ENCODE measurements around the gene CACFD1. TPM values are rescaled to one million over a fixed set of nuclear protein-coding genes. Genes with fewer than 3 reads are reported as not detected.

Gene CACFD1
- total RNA-seq, 1 donor from 2014 or later, result 15.0 TPM

- ChIA-PET POLR2A (no interaction called here), CTCF (no interaction called here)
- H3K36me3 Mint-ChIP-seq (ENCODE audit: low read depth), result no peaks in the 10 kb centered on the region
- H3K27ac Mint-ChIP-seq, result no peak overlapping the region
- peaks cover 7% of the 10 kb centered on the region for H3K27me3 Mint-ChIP-seq
- TF ChIP-seq CTCF (IDR thresholded peaks at IDR 0.05), result no peak
- intact Hi-C loops (cut with micrococcal nuclease), result no loop called here
- no peak for ATAC-seq (ENCODE audit: low read depth)
- H3K4me1 Mint-ChIP-seq, result no peaks in the 10 kb centered on the region
- DNase-seq, result no peak
- no peak overlapping the region for H3K4me3 Mint-ChIP-seq
- H3K9me3 Mint-ChIP-seq, result no peaks in the 10 kb centered on the region
Measured at GRCh38 chr9:133518200-133518599, 58.4 kb downstream of the CACFD1 start.

GRCh38 chr9:133518706-133519449, 59.1 kb downstream of the CACFD1 start:
- DNase-seq (no peak), ATAC-seq (ENCODE audit: low read depth) (no peak)
- Mint-ChIP-seq H3K36me3 (ENCODE audit: low read depth) (no peaks in the 10 kb centered on the region), H3K4me1 (no peaks in the 10 kb centered on the region), H3K4me3 (no peak overlapping the region), H3K27me3 (peaks cover 9% of the 10 kb centered on the region), H3K9me3 (no peaks in the 10 kb centered on the region), H3K27ac (no peak overlapping the region)
- TF ChIP-seq CTCF (IDR thresholded peaks at IDR 0.05), result no peak
- ChIA-PET CTCF (no interaction called here), POLR2A (no interaction called here)
- intact Hi-C loops (cut with micrococcal nuclease), result no loop called here

- Mint-ChIP-seq H3K9me3 (no peaks in the 10 kb centered on the region), H3K27me3 (peaks cover 9% of the 10 kb centered on the region), H3K27ac (no peak overlapping the region), H3K36me3 (ENCODE audit: low read depth) (no peaks in the 10 kb centered on the region), H3K4me1 (no peaks in the 10 kb centered on the region), H3K4me3 (no peak overlapping the region)
- ATAC-seq (ENCODE audit: low read depth) (no peak), DNase-seq (no peak)
- ChIA-PET POLR2A (no interaction called here), CTCF (no interaction called here)
- TF ChIP-seq CTCF (IDR thresholded peaks at IDR 0.05), result no peak
- intact Hi-C loops (cut with micrococcal nuclease), result no loop called here
Measured at GRCh38 chr9:133519693-133520092, 59.9 kb downstream of the CACFD1 start.

GRCh38 chr9:133520121-133520835, 60.5 kb downstream of the CACFD1 start:
- no peaks in the 10 kb centered on the region for H3K36me3 Mint-ChIP-seq (ENCODE audit: low read depth)

More at GRCh38 chr9:133520121-133520835, 60.5 kb downstream of the CACFD1 start:
- Mint-ChIP-seq H3K27me3 (peaks cover 9% of the 10 kb centered on the region), H3K27ac (no peak overlapping the region), H3K9me3 (no peaks in the 10 kb centered on the region), H3K4me3 (no peak overlapping the region), H3K4me1 (no peaks in the 10 kb centered on the region)
- intact Hi-C loops (cut with micrococcal nuclease), result no loop called here
- ATAC-seq (ENCODE audit: low read depth) (no peak), DNase-seq (no peak)
- ChIA-PET CTCF (no interaction called here), POLR2A (no interaction called here)
- TF ChIP-seq CTCF (IDR thresholded peaks at IDR 0.05), result no peak

Other genes with a start within 250 kb of the CACFD1 start
- not detected in 2 replicates for gene ABO, start 184.8 kb upstream of the CACFD1 start, total RNA-seq
- 22.4 and 23.9 TPM in 2 replicates for gene SURF6, start 123.8 kb upstream of the CACFD1 start, total RNA-seq
- gene MED22, start 111.8 kb upstream of the CACFD1 start, total RNA-seq, result 40.7 and 45.7 TPM in 2 replicates
- gene RPL7A, start 111.8 kb upstream of the CACFD1 start, total RNA-seq, result 3,786 and 4,134 TPM in 2 replicates
- 33.6 and 38.9 TPM in 2 replicates for gene SURF1, start 103.5 kb upstream of the CACFD1 start, total RNA-seq
- gene SURF2, start 103.4 kb upstream of the CACFD1 start, total RNA-seq, result 17.3 and 17.8 TPM in 2 replicates
- gene SURF4, start 83.9 kb upstream of the CACFD1 start, total RNA-seq, result 57.0 and 58.2 TPM in 2 replicates
- gene STKLD1, start 83.6 kb upstream of the CACFD1 start, total RNA-seq, result 0.37 and 0.44 TPM in 2 replicates
- 31.6 and 33.3 TPM in 2 replicates for gene REXO4, start 42.0 kb upstream of the CACFD1 start, total RNA-seq
- 1.9 TPM in 2 replicates for gene ADAMTS13, start 37.6 kb upstream of the CACFD1 start, total RNA-seq
- gene SLC2A6, start 19.1 kb downstream of the CACFD1 start, total RNA-seq, result 32.9 and 37.4 TPM in 2 replicates
- gene MYMK, start 65.0 kb downstream of the CACFD1 start, total RNA-seq, result not detected in 2 replicates
- gene ADAMTSL2, start 74.7 kb downstream of the CACFD1 start, total RNA-seq, result not detected in 2 replicates
- not detected in 2 replicates for gene FAM163B, start 149.4 kb downstream of the CACFD1 start, total RNA-seq
- not detected in 2 replicates for gene DBH, start 176.4 kb downstream of the CACFD1 start, total RNA-seq